PC-3 (cell line): ENCODE data around the gene CAPZB.

Source experiments
- CTCF ChIP-seq: fragments of 300-600 bp; sonication (generic); conservative IDR thresholded peaks from 2 replicates; pipeline ENCODE4 v1.5.1; 2017; ENCODE audit warnings: antibody characterized with exemption, low read depth, mild to moderate bottlenecking, low read length
- EZH2 ChIP-seq: fragments of 300-600 bp; sonication (generic); IDR thresholded peaks from one replicate; pipeline ENCODE4 v1.6.1; 2017; ENCODE audit warnings: antibody characterized with exemption, mild to moderate bottlenecking, low read length; ENCODE audit not compliant: unreplicated experiment

DNA sequence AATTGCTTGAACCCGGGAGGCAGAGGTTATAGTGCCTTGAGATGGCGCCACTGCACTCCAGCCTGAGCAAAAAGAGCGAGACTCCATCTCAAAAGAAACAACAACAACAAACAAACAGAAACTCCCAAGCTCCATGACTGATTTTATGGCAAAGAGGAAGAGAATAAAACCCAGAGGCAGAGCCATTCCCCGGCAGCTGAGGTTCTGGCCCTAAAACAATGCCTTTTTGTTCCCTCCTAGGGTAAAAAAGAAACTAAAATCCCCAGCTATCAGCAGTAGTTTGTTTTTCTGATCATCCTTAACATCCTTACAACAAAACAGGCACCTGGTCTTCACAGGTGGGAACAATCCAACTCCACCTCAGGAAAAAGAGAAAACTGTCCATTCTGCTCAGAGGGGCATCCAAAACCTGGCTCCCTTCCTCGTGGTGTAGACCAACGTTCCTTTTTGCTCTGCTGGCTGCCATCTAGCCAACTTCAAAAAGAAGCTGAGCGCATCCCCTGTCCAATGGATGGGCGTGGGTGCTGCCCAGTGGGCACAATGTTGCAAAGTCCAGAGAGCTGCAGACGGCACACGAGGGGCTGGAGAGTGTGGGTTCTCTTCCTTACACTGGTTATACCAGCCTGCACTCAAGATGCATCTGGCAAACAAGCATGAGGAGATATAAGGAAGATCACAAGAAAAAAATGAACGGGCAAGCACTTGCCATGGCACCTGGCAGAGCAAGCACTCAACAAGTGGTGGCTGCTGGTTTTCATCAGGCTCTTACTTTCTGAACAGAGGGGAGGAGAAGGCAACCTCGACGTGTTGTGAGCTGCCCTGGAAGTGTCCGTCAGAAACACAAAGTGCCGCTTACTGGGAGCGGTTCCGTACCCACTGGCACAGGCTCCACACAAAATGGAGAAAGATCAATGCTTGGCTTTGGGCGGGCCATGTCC, 118.5 kb downstream of the CAPZB start:
- TF ChIP-seq CTCF (no peak), EZH2 (no peak)
